Stimulated activated CD8-positive, alpha-beta memory T cell treated with anti-CD3 and anti-CD28 coated beads, Interleukin-15, amount 100 ng/mL, for 4 hours (primary cell): ENCODE measurements around the gene LPO.

ENCODE experiments used
- DNase-seq, 2 donors: peaks; one replicate each; pipeline ENCODE4 v3.0.0-alpha.2; 2020; ENCODE audit warnings: low read depth in 2 of 2

Gene LPO

DNA sequence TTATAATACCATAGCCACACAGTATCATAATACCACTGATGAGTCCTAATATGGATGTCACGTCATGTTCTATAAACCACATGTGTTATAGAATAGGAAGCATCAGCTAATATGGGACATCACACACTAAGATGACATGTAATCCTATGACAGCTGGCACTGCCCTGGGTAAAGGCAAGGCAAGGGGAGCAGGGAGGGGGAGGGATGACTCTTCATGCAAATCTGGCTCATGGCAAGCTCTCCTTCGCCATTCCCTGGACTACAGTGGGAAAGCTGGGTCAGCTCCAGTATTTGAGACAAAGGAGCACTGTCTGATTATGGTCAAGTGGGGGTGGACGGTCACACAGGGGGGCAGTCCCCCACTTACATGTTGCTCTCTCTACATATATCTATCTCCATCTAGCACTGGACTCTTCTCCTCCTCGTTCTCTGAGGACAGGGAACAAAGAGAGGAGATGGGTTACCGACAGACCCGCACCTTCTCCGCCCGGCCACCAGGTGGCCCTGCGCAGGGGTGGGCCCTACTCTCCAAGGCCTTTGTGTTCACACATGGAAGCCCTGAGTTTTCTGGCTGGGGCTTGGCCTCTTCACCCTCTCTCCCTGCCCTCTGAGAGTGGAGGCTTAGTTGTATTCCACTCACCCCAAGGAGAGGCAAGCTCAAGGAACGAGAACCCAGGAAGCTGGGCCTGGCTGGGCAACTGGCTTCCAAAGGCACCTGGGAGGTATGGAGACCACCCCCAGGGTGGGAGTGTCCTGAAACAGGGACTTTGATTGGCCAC is 65.8 kb downstream of the LPO start:
- no peak for DNase-seq

DNA sequence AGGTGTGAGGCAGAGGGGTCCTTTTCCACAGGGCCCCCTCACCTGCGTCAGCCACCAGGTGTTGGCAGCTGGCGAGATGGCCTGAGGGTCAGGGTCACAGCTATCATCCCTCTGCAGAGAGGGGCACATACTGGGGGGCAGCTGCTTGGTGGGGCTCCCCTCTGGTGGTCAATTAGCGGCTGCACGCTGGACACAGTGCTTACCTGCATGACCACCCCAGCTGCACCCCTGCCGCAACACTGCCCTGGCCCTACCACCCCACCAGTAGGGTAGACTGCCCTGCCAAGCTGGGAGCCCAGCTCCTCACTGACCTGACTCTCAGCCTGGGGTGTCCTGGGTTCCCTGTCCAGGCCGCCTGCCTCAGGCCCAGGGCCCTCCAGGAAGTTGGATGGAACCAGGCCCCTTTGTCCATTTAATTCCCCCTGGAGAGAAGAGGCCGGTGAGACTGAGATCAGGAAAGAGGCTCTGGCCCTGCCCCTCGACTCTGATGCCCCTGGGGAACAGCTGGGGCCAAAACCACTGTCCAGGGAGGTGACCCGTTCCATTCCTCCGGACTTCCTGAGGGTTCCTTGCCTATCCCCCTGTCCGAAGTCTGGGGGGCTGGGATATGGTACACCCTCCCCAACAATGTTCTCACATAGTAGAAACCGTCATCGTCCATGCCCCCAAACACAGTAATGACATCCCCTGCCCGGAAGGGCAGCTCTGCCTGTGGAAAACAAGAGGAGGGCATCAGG is 66.5 kb downstream of the LPO start:
- no peak for DNase-seq

DNA sequence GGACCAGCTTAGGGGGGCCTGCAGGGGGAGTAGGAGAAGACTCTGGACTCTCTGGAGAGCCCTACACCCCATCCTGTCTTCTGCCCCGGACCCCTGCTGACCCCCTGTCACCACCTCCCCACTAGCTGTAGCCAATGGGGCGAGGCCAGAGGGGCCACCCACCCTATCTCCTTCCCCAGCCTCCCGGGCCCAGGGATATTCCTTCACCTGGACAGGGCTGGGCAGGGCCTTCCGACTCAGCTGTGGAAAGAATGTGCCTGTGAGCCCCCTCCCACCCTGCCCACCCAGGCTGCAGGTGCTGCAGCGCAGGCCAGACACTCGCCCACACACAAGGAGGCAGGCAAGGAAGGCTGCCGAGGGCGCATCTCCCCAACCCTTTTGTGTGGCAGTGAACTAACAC is 67.2 kb downstream of the LPO start:
- DNase-seq: no peak

DNA sequence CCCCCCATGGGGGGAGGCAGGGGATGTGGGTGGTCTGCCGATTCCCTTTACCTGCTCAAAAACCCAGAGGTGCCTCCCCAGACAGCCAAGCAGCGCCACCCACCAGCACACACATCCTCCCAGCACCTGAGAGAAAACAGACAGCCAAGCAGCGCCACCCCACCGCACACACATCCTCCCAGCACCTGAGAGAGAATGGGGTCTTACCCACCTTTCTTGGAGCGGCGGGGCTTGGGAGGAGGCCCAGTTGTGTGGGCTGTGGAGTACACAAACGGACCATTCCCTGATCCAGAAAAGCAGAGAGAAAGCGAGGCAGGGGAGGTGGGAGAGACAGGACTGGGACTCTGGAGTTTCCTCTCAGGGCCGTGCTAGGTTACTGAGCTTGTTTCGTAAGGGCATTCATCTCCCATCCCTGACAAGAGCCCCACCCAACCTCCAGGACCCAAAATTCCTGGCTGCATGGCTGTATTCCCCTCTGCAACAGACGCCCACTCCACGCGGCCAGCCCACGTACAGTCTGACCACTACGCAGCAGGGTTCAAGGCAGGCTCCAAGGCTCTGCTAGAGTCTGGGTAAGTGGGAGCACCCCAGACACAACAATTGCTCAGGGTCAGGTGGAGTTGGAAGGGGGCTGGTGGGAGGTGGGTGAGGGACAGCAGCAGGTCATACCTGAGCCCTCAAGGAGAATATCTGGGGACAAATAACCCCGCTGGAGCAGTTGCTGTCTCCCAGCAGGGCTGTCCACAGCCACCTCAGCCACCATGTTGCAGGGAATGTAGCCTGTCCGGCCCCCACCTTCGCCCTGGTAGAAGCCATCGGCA is 68.0 kb downstream of the LPO start:
- DNase-seq: no peak

DNA sequence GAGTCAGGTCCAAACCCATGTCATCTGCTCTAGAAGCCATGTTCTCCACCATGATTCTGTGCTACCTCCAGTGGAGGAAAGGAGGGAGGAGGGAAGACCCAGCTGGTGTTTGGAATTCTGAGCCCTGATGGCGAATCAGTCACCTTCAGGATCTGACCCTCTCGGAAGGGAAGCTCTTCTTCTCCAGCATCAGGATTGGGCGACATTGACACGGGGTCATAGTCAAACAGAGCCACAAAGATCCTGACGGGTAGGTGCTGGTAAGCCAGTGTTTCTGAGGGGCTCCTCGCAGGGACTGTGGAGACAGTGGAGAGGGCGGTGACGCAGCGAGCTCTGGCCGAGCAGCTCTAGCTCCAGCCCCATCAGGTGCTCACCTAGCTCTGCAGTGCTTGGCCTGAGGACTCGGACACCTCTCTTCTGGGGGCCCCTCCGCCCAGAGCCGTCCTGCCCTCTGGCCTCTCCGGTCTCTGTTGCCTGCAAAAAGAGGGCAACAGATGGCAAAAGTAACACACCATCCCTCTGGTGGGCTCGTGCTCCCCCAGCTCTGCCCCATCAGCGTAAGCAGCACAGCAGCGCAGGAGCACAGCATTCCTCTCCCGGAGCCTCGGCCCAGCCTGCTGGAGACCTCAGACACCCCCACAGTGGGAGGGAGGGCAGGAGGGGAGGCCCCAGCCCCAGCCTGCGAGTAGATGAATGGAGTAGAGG is 69.2 kb downstream of the LPO start:
- DNase-seq: no peak

DNA sequence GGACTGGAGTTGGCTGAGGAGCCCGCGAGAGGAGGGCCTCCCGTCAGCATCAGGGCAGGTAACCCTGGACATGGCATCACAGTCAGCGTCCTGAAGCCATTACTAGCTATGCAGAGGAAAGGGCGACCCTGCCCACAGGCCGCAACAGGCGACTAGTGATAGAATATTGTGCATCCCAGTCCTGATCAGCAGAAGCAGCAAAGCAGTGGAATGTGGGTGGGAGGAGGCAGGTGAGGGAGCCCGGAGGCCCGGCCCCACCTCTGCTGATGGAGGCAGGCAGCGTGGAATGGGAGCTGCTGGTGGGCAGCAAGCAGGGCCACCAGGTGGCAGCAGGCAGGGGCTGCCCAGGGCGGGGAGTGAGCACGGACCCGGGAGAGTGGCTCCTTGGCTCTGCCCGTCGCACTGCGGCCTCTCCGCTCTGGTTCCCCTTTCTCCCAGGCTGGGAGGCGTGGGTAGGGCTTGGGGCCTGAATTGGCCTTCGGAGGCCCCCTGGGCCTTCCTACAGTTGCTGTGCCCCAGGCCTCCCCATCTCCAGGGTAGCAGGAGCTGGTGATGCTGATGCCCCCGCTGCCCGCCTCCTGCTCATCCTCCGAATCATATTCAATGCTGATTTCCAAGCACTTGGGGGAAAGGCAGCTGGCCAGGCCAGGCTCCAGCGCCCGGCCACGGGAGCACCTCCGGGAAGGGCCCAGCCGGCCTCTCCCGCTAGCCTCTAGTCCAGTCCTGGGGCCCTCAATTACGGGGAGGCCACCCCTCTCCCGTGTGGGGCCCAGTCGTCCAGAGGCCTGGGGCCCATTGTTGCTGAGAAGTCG is 70.0 kb downstream of the LPO start:
- DNase-seq: no peak

DNA sequence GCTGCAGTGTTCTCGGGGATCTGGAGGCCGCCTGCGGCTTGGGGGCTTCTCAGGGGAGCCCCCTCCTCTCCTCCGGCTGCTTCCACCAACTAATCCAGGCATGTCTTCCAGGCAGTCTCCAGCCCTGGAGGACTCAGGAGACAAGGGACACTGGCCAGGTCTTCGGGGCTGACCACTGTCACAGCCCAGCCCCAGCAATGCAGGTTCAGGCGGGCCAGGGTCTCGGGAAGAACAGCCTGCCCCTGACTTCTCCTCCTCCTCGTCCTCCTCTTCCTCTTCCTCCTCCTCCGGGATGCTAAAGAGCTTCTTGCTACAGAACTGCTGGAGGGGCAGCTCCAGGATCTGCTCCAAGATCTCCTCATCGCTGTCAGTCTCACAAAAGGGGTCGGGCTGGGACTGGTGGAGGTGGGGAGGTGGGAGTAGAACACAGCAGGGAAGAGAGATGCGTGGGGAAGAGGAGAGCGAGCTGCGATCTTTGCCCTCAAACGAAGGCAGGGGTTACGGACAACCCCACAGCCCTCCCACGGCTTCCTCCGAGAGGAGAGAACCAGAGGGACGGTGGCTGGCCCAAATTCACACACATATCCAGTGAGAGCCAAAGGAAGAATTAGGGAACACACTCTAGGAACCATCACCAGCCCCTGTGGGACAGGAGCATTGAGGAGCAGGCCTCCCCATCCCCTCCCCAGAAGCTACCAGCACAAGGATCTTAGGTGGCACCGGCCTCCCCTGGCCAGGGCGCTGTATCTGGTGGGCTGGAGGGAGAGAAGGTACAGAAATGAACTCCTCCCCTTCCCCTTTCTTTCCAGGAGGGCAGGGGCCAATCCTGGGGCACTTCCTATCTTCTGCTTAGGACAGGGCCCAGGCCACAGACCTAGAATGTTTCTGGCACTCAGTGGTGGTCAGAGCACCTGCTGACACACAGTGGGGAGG is 70.9 kb downstream of the LPO start:
- no peak for DNase-seq

DNA sequence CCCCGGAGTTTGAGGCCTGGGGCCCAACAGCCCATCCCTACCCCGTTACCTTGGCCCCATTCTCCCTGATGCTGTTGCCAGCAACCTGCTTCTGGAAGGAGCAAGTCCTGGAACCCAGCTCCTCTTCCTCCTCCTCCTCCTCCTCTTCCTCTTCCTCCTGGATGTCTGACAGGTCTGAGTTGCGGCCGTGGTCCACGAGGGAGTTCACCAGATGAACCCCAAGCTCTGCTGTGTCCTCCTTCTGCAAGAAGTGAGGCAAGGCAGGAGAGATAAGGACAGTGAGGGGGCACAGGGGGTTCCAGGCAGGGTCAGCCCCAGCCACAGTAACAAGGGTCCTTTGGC is 71.5 kb downstream of the LPO start:
- DNase-seq: no peak

DNA sequence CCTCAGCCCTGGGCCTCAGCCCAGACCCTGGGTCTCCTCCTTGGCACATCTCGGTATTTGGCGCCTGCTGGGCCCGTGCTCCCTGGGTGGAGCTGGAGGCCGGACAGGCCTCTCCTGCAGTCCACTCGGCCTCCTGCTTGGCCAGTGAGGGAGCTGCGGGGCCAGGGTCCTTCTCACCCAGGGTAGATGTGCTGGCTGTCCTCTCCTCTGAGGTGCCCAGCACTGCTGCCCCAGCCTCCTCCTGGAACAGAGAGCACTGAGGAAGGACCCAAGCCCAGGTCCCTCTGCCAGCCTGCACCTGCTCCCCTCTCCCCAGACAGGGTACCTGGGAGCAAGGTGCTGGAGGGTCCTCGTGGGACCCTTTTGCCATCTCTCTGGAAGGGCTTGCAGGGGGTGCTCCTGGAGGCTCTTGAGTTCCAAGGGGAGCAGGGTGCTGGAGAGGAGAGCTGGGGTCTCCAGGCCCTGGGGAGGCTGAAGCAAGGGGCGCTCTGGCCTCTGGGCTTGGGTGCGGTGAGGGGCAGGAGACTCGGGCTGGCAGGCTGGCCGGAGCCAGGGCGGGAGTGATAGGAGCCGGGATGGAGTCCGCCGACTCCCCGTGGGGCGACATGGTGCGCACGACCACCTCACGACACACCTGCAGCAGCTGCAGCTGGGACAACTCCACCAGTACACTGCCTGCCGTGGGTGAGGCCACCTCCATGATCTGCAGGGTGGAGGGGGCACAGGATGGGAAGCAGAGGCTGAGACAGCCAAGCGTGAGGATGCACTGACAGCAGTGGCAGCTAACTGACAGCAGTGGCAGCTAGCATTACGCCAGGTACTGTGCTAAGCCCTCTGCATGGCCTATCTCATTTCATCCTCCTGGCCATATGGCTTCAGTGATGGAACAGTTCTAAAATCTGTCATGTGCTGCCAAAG is 72.4 kb downstream of the LPO start:
- no peak for DNase-seq

DNA sequence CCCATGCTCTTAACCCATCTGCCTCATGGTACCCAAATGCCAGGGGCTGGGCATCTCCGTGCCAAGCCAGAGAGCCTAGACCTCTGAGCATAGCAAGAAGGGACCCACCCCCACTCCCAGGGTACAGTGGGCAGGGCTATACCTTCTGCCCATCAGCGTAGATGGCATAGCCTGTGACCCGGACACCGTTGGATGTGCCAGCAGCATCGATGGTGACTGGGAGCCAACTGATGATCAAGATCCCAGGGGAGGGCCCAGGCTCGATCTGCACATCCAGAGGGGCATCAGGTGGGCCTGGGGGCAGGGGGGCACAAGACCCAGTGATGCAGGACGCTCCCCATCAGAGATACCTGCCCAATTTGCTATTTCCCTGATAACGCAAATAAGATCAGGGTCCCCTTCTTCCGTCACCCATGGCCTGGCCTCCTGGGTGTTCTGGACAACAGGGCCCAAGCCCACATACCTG is 73.1 kb downstream of the LPO start:
- no peak for DNase-seq

DNA sequence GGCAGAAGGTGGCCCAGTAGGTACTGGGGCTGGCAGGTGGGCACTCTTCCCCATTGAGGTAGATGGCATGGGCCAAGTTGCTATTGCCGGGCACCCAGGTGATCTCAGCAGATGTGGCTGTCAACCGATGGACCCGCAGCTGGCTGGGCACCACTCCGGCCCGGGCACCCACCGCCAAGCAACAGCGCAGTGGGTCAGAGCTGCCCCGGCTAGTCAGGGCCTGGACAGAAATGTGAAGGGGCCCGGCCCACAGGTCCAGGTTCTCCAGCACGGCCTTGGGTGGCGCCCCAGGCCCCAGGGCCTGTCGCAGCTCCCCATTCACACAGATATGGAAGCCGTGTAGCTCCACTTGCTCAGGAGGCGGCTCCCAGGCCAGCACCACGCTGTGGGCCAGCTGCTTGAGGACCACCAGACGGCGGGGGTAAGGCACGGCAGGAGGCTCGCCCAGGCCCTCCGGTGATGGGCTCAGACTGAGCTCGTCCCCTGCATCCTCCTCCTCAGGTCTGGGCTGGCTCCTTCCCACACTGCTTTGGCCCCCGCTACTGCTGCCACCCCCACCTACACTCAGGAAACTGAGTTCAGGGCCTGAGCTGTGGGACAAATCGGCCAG is 73.7 kb downstream of the LPO start:
- DNase-seq: no peak

DNA sequence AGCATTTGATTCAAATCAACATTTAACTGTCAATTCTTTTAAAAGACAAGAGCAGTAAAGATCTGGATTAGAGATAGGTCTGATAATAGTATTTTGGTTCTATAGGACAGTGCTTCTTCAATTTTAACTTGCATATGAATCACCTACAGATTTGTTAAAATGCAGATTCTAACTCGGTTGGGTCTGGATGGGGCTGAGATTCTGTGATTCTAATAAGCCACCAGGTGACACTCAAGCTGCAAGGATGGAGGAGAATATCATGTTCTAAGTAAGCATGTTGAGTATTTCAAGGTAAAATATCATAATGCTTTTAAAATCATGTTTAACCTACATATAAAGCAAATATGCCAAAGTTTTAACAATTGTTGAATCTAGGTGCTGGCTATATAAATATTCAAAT is 74.4 kb downstream of the LPO start:
- no peak for DNase-seq

DNA sequence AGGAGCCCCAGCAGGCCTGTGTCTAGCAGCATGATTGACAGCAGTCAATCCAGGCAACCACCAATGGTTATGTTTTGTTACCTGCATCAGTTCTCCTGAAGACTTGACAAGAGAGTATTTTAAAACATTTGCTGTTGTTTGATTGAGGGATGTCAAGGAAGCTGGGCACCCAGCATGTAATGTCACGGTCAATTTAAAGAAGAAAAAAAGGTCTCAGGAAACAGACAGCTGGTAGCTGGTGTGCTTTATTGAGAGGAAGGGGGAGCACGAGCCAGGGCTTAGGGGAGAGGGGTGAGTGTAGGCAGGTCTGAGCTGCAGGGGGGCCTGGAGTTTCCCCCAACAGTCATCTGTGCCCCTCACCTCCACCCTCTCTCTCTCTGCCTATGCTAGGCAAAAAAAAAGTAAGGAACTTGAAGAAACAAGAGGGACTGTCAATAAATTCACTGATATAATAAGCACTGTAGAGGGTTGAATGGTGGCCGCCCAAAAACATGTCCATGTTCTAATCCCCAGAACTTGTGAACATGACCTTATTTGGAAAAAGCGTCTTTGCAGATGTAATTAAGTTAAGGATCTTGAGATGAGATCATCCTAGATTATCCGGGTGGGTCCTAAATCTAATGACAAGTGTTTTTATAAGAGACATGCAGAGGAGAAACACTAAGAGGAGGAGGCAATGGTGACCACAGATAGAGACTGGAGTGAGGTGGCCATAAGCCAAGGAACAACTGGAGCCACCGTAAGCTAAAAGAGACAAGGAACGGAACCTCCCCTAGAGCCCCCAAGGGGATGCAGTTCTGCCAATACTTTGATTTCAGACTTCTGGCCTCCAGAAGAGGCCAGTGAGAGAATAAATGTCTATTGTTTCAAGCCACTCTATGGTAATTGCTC is 75.7 kb downstream of the LPO start:
- no peak for DNase-seq

DNA sequence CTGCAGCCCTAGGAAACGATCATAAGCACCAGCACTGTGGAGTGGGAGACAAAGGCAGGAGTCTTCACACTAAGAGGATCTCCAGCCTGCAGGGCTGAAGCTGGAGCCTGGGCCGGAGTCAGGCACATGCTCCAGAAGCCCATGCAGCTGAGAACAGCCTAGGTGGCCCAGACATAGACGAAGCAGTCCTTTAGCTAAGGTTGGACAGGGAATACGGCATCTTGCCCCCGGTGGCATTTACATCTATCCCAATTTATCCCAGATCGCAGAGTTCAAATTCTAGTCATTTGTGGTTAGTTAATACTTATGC is 76.3 kb downstream of the LPO start:
- no peak for DNase-seq

DNA sequence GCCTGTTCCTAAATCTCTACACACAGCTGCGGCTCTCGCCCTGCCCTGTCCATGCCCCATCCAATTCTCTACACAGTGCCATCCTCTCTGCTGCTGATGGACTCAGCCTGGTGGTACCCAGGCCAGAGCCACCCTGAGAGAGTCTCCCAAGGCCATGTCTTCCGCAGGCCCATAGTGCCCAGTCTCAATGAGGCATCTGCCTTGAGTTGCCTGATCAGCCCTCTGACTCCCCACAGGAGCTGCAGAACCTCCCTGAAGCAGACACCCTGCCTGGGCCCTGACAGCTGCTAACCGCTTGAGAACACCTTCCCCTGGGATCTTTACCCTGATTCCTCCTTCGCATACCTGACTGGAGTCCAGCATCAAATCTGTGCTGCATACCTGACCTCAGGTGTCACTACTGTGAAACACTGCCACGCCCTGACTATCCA is 76.9 kb downstream of the LPO start:
- DNase-seq: no peak

DNA sequence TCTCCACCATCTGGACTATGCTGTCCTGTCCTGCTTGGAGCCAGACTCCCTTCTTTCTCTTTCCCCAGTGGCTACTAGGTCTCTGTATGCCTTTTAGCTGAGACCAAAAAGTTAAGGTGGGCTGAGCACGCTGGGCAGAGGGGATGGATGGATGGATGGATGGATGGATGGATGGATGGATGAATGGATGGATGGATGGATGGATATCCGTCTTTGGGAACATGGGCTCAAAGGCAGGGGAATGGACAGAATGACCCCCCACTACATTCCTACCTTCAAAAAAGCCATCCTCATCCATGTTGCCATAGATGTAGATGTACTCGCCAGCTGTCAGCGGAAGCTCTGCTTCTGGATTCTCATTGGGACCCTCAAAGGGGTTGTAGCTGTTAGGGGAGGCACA is 77.4 kb downstream of the LPO start:
- no peak for DNase-seq

DNA sequence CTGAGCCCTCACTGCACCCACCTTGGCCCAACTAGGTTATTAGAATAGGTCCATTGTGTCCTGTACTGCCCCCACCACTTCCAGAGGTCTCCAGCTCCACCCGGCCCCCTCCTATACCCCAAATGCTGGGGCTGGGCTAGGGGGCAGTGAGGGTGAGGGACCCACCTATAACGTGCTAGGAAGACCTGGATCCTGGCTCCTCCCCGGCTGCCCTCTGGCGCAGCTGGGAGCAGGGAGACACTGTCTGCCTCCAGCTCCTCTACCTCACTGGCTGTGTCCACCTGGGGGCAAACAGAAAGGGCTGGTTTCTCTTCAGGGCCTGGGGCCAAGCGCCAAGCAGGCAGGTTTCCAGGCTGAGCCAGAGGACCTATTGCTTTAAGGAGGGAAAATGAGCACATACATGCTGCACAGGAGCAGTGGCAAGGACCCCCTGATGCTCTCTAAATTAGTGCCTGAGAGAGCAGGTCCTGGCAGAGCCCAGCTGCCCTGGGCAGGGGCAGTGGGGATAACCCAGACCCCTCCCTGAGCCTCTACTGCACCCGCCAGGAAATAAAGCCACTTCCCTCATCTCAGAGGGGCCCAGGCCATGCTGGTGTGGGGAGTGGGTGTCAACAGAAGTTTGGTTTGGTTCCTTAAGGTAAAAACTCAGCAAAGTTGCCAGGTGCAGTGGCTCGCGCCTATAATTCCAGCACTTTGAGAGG is 78.0 kb downstream of the LPO start:
- no peak for DNase-seq
